Measurements from ENCODE around the gene FAM117A.

The FAM117A gene

DNA sequence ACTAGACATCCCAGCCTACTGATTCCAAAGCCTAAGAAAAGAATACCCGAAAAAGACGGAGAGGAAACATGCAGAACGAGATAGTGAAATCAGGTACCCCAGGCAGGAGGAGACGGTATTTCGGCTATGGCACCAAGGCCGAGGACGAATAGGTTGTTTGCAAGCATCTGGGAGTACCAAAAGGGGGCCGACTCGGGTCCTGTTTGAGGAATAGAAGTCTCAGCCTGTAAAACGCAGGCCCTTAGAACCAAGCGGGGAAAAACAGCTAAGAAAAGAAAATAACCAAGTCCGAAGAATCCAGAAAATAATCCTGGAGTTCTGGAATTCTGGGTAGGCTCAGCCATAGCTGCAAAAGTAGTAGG is 56.7 kb downstream of the FAM117A start:
- DNase-seq, result no peak

DNA sequence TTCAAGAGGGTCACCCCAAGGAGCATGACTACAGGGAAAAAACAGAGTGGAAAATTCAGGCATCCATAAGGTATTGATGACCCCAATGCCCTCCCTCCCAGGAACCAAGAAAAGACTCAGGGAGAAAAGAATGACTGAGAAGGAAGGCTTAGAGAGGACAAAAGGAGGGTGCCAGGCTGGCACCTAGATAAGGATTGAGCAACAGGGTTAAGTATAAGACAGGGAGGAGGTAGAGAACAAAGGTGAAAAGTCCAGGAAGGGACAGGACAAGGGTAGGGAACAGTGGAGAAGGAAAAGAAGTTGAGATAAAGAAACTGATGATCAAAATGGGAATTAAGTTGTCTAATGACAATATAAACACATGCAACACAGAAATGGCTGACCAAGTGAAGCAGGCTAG is 58.7 kb downstream of the FAM117A start:
- no peak for DNase-seq

DNA sequence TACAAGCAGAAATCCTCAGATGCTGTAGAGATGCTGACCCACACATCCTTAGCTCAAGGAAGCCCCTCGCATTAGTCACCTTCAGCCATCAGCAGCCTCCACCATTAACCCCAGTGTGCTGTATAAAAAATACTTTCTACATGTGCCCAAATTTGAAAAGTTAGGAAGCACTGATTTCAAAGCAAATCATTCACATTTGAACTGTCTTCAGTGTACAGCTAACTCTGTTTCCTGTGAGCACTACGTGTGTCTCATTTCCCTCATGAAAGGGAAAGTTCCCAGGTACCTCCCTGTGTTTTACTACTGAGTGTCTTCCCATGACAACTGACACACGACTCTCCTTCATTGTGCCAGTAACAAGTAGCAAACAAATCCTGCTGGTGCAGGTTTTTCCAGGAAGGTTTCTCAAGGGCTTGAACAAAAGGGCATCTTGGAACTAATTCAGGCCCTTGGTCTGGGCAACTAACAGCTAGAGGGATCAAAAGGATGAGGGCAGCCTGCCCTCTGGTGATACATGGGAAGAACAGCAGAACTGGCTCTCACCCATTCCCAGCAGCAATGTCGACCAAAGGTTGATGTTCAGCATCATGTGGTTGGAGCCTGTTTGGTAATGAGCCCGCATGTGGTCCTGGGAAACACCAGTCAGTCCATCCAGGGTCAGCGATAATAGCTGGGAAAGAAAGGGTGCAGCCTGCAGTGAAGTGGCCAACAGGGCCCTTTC is 60.2 kb downstream of the FAM117A start:
- DNase-seq, result peak; percentile 11

DNA sequence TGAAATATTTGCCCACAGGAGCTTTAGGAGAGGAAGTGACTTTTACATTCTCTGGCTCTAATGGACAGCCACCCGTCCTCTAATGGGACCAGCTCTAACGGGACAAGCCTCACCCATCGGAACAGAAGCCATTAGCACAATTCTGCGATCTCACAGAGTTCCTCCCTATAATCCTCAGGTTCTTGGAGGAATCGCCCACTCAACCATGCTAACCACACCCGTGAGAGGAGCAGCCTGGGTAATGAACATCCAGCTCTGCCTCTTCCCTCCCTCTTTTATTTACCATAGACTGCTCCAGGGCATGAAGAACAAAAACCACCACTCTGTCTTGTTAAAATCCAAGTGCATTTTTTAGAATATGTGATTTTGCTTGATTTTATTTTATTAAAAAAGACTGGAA is 63.0 kb downstream of the FAM117A start:
- DNase-seq, result no peak

DNA sequence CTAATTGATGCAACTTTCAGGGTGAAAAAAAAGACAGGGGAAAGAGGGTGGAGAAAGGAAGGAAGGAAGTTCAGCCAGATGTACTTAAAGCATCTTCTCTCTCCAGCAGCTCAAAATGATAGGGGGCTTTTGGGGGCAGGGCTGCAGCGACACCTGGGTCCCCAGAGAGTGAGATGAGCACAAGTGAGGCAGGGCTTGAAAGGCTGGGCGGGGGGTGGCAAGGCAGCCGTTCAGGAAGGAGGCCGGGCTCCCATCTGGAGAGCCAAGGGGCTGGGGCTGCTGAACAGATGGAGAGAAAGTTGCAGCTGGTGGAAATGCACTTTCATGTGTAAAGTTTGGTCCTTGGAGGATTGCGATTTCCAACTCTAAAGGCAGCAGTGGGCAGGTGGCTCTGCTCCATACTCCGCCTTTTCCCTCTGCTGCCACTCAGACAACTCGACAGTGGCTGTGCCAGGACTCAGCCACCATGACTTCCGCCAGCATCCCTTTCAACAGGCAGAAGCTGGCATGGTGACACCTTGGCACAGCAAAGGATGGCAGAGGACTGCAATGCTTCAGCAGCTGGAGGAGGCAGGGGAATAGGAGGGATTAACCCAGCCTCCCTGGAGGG is 63.9 kb downstream of the FAM117A start:
- DNase-seq, result no peak

DNA sequence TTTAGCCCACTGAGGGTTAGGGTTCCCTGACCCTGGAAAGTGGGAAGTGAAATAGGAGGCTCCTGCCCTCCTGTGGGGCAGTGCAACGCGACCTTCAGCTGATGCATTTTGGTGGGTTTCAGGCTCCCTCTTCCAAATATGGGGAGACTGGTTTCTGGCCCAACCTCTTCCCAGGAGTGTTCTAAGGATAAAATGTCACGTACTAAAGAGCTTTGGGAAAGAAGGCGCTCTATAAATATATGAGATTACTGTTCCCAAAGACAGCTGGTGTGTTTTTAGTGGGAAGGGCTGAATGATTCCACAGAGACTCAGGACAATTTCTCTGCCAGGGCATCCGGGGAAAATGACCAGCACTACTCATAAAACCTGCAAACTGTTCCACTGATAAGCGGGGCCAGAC is 65.9 kb downstream of the FAM117A start:
- DNase-seq, result no peak

DNA sequence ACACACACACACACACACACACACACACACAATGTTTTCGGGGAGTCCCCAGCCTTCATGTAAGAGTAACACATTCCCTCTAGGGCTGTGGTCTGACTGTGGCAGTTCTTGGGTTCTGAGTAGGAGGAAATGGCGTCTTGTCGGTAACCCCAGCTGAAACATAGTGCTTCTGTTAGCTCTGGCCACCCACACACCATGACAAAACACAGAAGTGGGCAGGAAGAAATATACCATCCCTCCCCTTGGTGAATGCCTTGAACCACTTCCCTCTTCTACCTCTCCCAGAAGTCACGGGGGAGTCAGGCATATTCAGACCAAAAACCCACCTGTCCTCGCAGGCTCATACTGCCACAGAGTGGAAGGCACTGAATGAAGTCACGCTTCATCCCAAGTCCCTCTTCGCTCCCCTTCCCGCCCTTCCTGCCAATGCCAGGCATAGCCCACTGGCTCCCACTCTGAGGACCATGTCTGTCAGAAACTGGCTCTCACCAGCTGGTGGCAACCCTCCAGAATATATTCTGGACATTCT is 67.6 kb downstream of the FAM117A start:
- DNase-seq, result no peak

DNA sequence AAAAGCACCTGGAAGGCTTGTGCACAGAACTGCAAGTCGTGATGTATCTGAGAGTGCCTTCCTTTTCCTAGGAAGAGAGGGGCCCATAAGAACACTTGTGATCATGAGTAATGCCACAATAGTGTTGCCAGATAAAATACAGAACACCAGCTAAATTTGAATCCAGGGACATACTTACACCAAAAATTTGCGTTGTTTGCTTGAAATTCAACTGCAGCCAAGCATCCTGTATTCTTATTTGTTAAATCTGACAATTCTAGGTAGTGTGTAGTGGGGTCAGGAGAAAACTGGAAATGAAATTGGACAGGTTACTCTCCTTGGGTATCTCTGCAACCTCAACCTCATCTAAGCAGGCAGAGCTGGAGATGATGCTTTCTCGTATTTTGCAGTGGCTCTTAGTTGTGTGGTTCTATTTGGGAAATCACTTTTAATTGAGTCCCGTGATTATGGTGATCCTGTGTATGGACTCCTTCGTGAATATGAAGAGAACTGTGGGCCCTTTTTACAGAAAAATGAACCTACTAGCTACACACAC is 68.2 kb downstream of the FAM117A start:
- DNase-seq, result no peak

DNA sequence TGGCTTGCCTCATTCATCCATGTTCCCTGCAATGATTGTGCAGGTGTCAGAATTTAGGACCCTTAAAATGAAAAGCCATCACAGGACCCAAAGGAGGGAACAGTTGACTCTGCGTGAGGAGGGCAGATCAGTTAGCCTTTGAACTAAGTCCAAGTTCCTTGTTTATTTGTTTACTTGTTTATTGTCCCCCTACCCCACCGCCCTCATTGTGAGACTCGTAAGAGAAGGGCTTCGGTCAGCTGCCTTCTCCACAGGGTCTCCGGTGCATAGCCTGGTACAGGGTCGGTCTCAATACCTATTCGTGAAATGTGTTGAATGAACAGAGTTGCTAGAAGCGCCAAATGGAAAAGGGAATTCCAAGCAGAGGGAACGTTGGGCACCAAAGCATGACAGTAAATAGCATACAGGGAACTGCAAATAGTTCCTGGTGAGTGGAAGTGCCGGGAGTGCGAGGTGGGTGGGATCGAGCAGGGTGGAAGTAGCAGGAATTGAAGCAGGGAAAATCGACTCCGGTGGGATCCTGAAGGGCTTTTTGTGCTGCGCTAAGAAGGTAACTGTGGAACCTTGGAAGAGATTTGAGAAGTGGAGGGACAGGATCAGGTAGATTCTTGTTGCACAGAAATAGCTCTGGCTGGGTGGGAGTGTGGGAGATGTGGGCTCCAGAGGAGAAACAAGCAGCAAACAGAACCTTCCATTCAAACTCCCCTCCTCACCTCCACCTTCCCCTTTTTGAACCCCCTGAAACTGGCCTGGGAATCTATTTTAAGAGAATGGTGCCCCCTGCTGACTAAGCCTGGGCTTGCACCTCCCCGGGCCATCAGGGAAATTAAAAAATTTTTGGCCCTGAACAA is 68.9 kb downstream of the FAM117A start:
- DNase-seq, result peak; percentile 12

DNA sequence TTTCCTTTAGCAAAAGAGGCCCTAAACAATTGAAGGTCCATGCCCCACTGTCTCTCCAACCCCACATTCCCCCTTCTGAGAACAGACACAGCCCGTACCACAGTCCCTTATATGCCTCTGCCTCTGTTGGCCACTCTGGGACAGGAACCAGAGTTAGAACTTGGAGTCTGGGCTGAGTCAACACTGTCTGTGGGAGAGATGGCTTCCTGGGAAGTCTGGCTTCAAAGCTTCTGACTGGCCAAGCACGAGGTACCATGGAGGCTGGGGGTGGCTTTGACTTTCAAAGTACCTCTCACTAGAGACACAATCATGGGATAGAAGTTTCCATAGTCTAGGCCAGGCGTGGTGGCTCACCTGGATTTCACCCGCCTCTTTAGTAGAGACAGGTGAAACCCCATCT is 71.2 kb downstream of the FAM117A start:
- no peak for DNase-seq

DNA sequence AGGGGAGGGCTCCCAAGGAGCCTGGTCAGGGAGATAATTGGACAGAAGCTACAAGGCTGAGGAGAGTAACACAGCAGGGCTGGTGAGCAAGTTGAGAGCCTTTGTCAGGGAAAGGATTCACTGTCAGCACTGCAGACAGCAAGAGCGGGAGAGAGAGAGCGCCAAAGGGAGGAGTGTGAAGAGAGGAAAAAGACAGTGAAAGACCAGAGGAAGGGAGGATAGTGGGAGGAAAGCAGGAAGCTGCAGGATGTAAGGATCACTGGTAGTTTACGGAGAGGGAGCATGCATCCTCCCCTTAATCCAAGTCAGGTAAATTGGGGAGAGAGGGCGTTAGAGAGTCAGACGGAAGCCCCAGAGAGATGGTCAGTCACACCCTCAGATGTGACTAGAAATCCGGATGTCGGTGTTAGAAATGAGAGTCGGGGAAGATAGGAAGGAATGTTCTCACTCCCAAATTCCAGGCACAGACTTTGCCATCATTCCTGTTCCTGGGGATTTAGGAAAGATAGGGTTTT is 72.2 kb downstream of the FAM117A start:
- no peak for DNase-seq

DNA sequence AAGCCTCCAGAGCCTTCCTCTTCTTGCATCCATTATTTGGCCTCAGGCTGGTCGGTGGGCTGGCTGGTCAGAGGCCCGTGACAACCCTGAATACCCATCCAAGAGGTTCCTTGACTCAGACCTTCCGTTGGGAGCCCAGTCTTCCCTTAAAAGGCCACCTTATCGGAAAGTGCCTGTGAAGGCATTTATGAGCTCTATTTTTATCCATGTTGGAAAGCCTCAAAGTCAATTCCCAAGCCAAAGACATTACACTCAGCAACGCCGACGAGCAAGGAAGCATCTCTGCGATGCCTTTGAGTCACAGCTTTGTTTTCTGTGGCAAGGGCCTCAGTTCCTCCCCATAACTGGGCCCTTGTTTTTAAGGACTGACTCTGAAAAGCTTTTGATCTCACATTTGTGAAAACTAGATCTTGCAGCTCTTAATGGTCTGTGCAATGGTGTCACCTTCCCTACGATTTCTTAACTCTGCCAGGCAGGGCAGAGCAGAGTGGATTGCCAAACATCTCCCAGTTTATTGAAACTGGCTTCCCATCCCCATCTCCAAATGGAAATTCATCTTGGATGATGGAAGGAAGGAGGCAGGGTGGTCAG is 72.8 kb downstream of the FAM117A start:
- DNase-seq, result no peak

DNA sequence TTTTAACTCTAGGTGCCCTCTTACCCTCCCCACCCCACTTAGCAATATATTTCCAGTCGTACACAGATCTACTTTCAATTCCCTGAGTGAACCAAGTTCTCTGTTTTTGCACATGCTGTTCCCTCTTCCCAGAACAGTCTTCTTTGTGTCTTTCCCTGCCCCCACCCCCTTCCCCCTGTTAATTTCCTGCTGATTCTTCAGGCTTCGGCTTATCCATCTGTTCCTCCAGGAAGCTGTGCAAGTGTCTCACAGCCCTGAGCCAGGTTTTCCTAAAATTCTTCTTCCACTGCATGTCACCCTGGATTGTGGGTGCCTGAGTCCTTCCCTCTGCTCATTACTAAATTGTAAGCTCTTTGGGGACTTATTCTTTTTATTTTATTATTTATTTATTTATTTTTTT is 73.7 kb downstream of the FAM117A start:
- DNase-seq, result no peak

DNA sequence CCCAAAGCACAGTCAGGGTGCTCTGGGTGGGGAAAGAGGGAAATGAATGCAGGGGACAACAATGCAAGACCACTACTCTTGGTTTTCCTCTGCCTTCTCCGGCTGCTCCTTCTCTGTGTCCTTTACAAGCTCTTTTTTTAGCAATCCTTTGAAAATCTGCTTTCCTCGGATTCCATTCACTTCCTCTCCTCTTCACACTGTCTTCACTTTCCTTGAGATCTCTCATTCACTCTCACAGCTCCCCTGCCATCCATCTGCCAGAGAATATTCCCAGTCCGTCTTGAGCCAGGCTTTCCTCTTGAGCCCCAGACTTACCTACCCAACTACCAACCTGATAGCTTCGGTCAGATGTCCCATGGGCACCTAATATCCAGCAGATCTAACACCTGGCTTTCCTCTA is 75.1 kb downstream of the FAM117A start:
- DNase-seq, result no peak

DNA sequence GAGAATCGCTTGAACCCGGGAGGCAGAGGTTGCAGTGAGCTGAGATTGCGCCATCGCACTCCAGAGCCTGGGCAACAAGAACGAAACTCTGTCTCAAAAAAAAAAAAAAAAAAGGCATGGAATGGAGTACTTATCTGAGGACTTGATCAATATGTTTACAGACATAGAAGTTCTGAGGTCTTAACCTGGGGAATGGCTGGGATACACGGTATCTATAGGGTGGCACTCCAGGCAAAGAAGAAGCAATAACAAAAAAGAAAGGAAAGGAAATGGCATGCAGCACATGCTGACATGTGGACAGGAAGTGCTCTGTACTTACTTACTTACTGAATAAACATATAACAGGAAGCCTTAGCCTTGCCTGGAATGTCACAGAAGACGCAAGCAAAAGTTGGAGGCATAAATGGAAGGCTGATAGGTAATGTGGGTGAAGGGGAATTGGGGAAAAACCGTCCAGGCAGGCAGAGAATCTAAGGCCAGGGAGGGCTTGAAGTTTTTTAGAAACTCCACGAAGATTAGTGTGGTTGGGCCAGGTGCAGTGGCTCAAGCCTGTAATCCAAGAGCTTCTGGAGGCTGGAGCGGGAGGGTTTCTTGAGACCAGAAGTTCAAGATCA is 75.9 kb downstream of the FAM117A start:
- peak; percentile 33 for DNase-seq

DNA sequence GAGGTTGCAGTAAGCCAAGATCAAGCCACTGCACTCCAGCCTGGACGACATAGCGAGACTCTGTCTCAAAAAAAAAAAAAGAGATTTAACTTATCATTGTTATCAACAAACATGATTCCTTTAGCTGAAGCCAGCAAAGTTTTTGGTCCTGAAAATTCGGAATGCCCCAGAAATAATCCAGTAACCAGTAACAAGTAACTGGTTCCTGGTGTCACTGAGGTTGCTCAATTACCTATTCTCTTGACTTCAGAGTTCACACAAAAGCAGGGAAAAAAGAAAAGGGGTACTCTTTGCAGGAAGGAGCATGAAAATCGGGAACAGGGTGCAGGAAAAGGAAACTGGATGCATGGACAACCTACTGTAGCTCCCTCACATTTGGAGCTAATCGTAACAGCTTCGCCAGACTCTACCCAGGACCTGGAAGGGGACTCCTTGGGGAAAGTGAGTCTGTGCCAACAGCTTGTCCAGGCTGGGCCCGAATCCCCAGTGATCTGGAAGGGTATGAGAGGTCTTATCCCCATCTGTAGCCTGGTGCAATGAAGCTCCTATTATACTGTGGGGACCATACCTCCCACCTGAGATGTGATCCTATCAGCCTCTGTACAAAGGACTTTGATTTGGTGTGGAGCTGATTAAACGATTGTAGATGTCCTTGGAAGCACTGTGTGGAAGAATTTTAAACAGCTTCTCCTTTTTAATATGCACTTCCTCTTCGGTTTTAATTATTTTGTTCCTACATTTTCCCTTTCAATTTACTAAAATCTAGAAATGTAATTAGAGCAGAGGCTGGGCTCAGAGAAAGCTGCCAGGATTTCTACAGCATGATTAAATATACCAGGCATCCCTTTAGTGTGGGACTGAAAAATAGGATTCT is 82.6 kb downstream of the FAM117A start:
- no peak for DNase-seq

DNA sequence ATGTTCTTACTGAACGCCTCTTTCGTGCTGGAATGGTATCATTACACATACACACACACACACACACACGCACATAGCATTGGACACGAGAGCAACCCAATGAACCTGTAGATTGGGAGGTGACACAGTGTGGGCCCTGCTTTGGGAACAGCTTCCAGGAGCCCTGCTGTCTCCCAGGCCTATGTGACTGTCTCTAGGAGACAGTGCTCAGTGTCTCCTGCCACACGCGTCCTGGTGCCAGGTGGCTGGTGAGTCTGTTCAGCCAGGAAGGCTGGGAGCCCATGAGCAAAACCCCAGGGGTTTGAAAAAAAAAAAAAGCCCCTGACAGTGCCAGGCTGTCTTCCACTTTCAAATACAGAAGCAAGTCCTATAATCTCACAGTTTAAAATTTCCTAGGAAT is 83.6 kb downstream of the FAM117A start:
- no peak for DNase-seq

DNA sequence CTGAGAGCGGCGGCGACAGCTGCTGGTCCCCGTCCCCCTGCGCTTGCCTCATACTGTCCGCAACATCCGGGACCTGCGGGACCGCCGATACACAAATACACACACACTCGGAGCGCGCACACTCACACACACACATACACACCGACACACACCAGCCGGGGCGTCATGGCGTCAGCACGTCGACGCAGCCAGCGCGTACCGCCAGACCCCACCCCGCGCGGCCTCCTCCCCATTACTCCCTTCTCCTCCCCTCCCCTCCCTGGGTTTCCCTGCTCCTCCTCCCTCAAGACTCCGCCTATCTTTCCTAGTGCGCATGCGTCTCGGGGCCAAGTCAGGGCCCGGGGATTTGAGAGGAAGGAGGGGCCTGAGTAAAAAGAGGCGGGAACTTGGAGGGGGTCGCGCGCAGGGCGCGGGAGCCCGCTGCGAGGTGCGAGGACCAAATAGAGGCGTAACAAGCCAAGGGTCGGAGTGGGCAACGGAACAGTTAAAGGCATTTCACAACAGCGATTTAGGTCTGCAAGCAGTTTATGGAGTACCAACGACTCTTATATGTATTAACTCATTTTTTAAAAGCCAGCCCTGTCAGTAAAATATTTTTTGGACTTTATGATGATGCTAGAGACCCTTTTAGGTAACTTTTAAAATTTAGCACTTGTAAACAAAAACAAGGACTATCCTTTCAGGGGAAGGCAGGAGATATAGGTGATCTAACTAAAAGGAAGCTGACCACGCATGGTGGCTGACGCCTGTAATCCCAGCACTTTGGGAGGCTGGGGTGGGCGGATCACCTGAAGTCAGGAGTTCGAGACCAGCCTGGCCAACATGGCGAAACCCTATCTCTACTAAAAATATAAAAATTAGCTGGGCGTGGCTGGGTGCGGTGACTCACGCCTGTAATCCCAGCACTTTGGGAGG is 85.7 kb downstream of the FAM117A start, which contains the start of gene SPOP:
Gene SPOP (minus strand): TSS at position 165 of the 915 bp plus-strand sequence. CDS start 55,287 bp downstream, outside the sequence.
- peak; percentile 98 for DNase-seq

DNA sequence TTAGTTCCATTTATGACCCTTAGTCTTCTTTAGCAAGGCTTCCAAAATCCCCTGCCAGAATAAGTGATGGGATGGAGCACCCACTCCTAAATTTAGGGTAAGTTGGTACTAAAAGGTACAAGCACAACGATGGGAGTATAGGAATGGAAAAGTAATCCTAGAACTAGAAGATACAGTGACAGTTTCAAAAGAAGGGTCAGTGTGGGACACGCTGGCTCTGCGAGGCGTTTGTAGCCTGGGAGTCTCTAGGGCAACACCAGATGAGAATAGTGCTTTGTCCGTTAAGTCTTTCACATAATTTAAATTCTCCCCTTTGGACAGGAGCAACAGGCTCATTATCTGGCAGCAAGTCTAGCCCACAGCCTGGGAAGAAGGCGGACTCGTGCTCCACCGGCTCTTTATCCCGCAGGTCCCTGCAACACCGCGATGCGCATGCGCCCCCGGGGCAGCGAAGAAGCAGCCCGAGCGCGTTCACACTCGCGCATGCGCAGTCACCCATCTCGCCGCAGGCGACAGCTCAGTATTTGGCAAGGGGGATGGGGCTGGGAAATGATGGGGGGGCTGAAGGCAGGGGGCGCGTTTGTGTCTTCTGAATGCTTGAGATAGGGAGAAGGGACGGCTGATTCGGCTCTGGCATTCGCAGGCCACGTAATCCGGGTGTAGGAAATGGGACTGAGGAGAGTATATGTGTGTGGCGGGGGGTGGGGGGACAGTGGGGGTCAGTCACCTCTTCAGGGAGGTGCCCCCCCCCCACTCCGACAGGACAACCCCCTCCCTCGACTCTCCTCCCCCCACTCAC is 86.6 kb downstream of the FAM117A start:
- DNase-seq, result peak; percentile 78

Data from DMS153 (cell line).